IPS-18c (cell line): ENCODE data around the gene SRR.
"Not testable (repeated sequence)": the region's sequence is repeated elsewhere in the genome, so short reads cannot be mapped to it uniquely, and the experiment has no call there.

ENCODE experiments used
- H3K4me3 ChIP-seq: 2 replicates; pipeline ENCODE4 v1.7.0; 2013; ENCODE audit warnings: low read depth, mild to moderate bottlenecking, low read length, moderate library complexity; ENCODE audit not compliant: insufficient read depth
- H3K9me3 ChIP-seq: one replicate; pipeline ENCODE4 v1.6.1; 2013; ENCODE audit warnings: mild to moderate bottlenecking, low read length, moderate library complexity; ENCODE audit not compliant: control insufficient read depth, insufficient read depth

SRR gene

GRCh38 chr17:2303204-2304188 lies at the start of gene SRR, which contains the start of gene SMG6:
TSS of gene SRR (plus strand) at chr17:2303950. CDS start at chr17:2315561, 11,611 bp downstream.
TSS of gene SMG6 (minus strand) at chr17:2303785. CDS start at chr17:2303720, 65 bp downstream.
- Histone ChIP-seq H3K9me3 (no peaks in the 10 kb centered on the region), H3K4me3 (peak within 1 kb of the TSS; percentile 96)

GRCh38 chr17:2258830-2259229 lies 44.9 kb upstream of the SRR start:
- H3K9me3 ChIP-seq, H3K4me3 ChIP-seq: not testable (repeated sequence)

- no peak overlapping the region for H3K4me3 ChIP-seq
- peaks cover 2% of the 10 kb centered on the region for H3K9me3 ChIP-seq
Observed at GRCh38 chr17:2259769-2260536, 43.8 kb upstream of the SRR start.

- Histone ChIP-seq H3K4me3 (no peak overlapping the region), H3K9me3 (peaks cover 2% of the 10 kb centered on the region)
Observed at GRCh38 chr17:2262135-2262587, 41.6 kb upstream of the SRR start.

- peaks cover 2% of the 10 kb centered on the region for H3K9me3 ChIP-seq
- H3K4me3 ChIP-seq: no peak overlapping the region
Observed at GRCh38 chr17:2263183-2264066, 40.3 kb upstream of the SRR start.

GRCh38 chr17:2264067-2264860 lies 39.5 kb upstream of the SRR start:
- H3K4me3 ChIP-seq: no peak overlapping the region
- no peaks in the 10 kb centered on the region for H3K9me3 ChIP-seq

- not testable (repeated sequence) for H3K4me3 ChIP-seq, H3K9me3 ChIP-seq
Observed at GRCh38 chr17:2265166-2265565, 38.6 kb upstream of the SRR start.

- H3K4me3 ChIP-seq: no peak overlapping the region; the same call in 1 of the 2 replicates
- no peaks in the 10 kb centered on the region for H3K9me3 ChIP-seq
Observed at GRCh38 chr17:2266045-2266864, 37.5 kb upstream of the SRR start.

GRCh38 chr17:2266865-2267228 lies 36.9 kb upstream of the SRR start:
- Histone ChIP-seq H3K9me3 (no peaks in the 10 kb centered on the region), H3K4me3 (no peak overlapping the region)

- H3K4me3 ChIP-seq: no peak overlapping the region
- H3K9me3 ChIP-seq: no peaks in the 10 kb centered on the region
Observed at GRCh38 chr17:2267354-2267753, 36.4 kb upstream of the SRR start.

- no peaks in the 10 kb centered on the region for H3K9me3 ChIP-seq
- no peak overlapping the region for H3K4me3 ChIP-seq
Observed at GRCh38 chr17:2271985-2272702, 31.6 kb upstream of the SRR start.

- Histone ChIP-seq H3K4me3 (no peak overlapping the region), H3K9me3 (no peaks in the 10 kb centered on the region)
Observed at GRCh38 chr17:2274414-2274813, 29.3 kb upstream of the SRR start.

GRCh38 chr17:2275722-2276121 lies 28.0 kb upstream of the SRR start:
- H3K4me3 ChIP-seq: no peak overlapping the region
- H3K9me3 ChIP-seq: no peaks in the 10 kb centered on the region

- Histone ChIP-seq H3K9me3 (no peaks in the 10 kb centered on the region), H3K4me3 (no peak overlapping the region)
Observed at GRCh38 chr17:2277429-2278170, 26.1 kb upstream of the SRR start.
